Bronchial epithelial cell (primary cell): ENCODE data around the gene COL13A1. TPM values are rescaled to one million over a fixed set of nuclear protein-coding genes. Genes with fewer than 3 reads are reported as not detected.
A peak's percentile ranks its signal among the peaks of the same experiment; 100 is the strongest.

Experiments used
- DNase-seq: peaks from one replicate; pipeline ENCODE4 v3.0.0-alpha.2; 2010; ENCODE audit warnings: low read depth
- FAIRE-seq: peaks from 2 replicates; lab custom pipeline; 2011; peaks lifted over from hg19 to GRCh38; lab: Jason Lieb, UNC
- H3K27me3 ChIP-seq: 2 replicates; pipeline ENCODE4 v1.5.1; 2011; ENCODE audit warnings: low read length; ENCODE audit not compliant: control insufficient read depth, insufficient read depth
- H3K36me3 ChIP-seq: 2 replicates; pipeline ENCODE4 v1.5.1; 2011; ENCODE audit warnings: low read length; ENCODE audit not compliant: control insufficient read depth, insufficient read depth
- H3K4me3 ChIP-seq: 2 replicates; pipeline ENCODE4 v1.5.1; 2011; ENCODE audit warnings: mild to moderate bottlenecking, low read depth, low read length, control low read depth
- CTCF ChIP-seq: IDR thresholded peaks from 2 replicates; pipeline ENCODE4 v1.5.1; 2011; ENCODE audit warnings: mild to moderate bottlenecking, moderate library complexity, low read length, control low read depth, inconsistent platforms; ENCODE audit not compliant: insufficient read depth, severe bottlenecking
- total RNA-seq: library from RNA; depleted of rRNA; stranded (reverse); fragments of >200 nt; gene quantifications from 2 replicates; pipeline ENCODE4 v1.2.1, GENCODE V29; 2014

The COL13A1 gene
- total RNA-seq, 1 donor from 2014 or later, result under 0.01 TPM

- peak; percentile 68 for TF ChIP-seq CTCF
- Histone ChIP-seq H3K4me3 (peak overlapping the region; percentile 41), H3K36me3 (no peaks in the 10 kb centered on the region), H3K27me3 (peaks cover 4% of the 10 kb centered on the region)
- no peak for FAIRE-seq
- peak; percentile 61 for DNase-seq
Measured at GRCh38 chr10:69801094-69801433, 642 bp upstream of the COL13A1 start.

GRCh38 chr10:69802424-69803161, 887 bp downstream of the COL13A1 start:
- Histone ChIP-seq H3K4me3 (peak overlapping the region; percentile 41), H3K36me3 (no peaks in the 10 kb centered on the region), H3K27me3 (peaks cover 4% of the 10 kb centered on the region)
- TF ChIP-seq CTCF, result no peak
- FAIRE-seq (no peak), DNase-seq (peak; percentile 4)

- FAIRE-seq, result no peak
- no peak for TF ChIP-seq CTCF
- no peak for DNase-seq
- Histone ChIP-seq H3K4me3 (no peak overlapping the region), H3K36me3 (no peaks in the 10 kb centered on the region), H3K27me3 (peaks cover 4% of the 10 kb centered on the region)
Measured at GRCh38 chr10:69803809-69804208, 2.1 kb downstream of the COL13A1 start.

- no peak for FAIRE-seq
- DNase-seq, result no peak
- Histone ChIP-seq H3K36me3 (no peaks in the 10 kb centered on the region), H3K4me3 (no peak overlapping the region), H3K27me3 (peaks cover 4% of the 10 kb centered on the region)
- no peak for TF ChIP-seq CTCF
Measured at GRCh38 chr10:69804775-69805174, 3.1 kb downstream of the COL13A1 start.

- no peak for TF ChIP-seq CTCF
- DNase-seq, result peak; percentile 75
- FAIRE-seq, result peak; percentile 92
- Histone ChIP-seq H3K27me3 (peaks cover 4% of the 10 kb centered on the region), H3K36me3 (no peaks in the 10 kb centered on the region), H3K4me3 (no peak overlapping the region)
Measured at GRCh38 chr10:69807122-69807521, 5.4 kb downstream of the COL13A1 start.

GRCh38 chr10:69807696-69808095, 6.0 kb downstream of the COL13A1 start:
- DNase-seq (peak; percentile 18), FAIRE-seq (peak; percentile 7)
- no peak for TF ChIP-seq CTCF

More at GRCh38 chr10:69807696-69808095, 6.0 kb downstream of the COL13A1 start:
- Histone ChIP-seq H3K4me3 (no peak overlapping the region), H3K36me3 (no peaks in the 10 kb centered on the region), H3K27me3 (peaks cover 4% of the 10 kb centered on the region)
